Liver (tissue), 9 donors: Measurements from ENCODE around the gene TMEM165. TPM values are rescaled to one million over a fixed set of nuclear protein-coding genes. Genes with fewer than 3 reads are reported as not detected.

Experiments
- DNase-seq: peaks from one replicate; pipeline ENCODE4 v3.0.0-alpha.2; 2017; ENCODE audit warnings: low spot score
- H3K27ac ChIP-seq, 2 donors: one replicate each; pipeline ENCODE4 v1.7.0; 2013; ENCODE audit warnings: inconsistent platforms in 2 of 2, low read length in 2 of 2, control low read depth in 1 of 2, low read depth in 1 of 2, mild to moderate bottlenecking in 1 of 2
- H3K27me3 ChIP-seq, 4 donors: one replicate each; pipeline versions ENCODE4 v1.6.1 to v1.7.0; 2013; ENCODE audit warnings: low read length in 3 of 4, inconsistent platforms in 1 of 4, mild to moderate bottlenecking in 1 of 4, moderate library complexity in 1 of 4; ENCODE audit not compliant: control insufficient read depth in 4 of 4, insufficient read depth in 4 of 4
- H3K36me3 ChIP-seq, 4 donors: one replicate each; pipeline versions ENCODE4 v1.6.1 to v1.7.0; 2013; ENCODE audit warnings: low read length in 3 of 4, mild to moderate bottlenecking in 3 of 4, low read depth in 1 of 4, moderate library complexity in 1 of 4; ENCODE audit not compliant: control insufficient read depth in 4 of 4, insufficient read depth in 3 of 4
- H3K4me1 ChIP-seq, 4 donors: one replicate each; pipeline versions ENCODE4 v1.6.1 to v1.7.0; 2013; ENCODE audit warnings: low read length in 3 of 4, mild to moderate bottlenecking in 3 of 4, moderate library complexity in 1 of 4; ENCODE audit not compliant: control insufficient read depth in 4 of 4, insufficient read depth in 4 of 4
- H3K4me3 ChIP-seq, 3 donors: one replicate each; pipeline versions ENCODE4 v1.6.1 to v1.7.0; 2013; ENCODE audit warnings: low read length in 3 of 3, control low read depth in 1 of 3, low read depth in 1 of 3, mild to moderate bottlenecking in 1 of 3
- H3K9ac ChIP-seq, 2 donors: one replicate each; pipeline ENCODE4 v1.7.0; 2013; ENCODE audit warnings: low read length in 2 of 2, mild to moderate bottlenecking in 2 of 2, moderate library complexity in 2 of 2, control low read depth in 1 of 2, low read depth in 1 of 2
- H3K9me3 ChIP-seq, 4 donors: one replicate each; pipeline versions ENCODE4 v1.6.1 to v1.7.0; 2013; ENCODE audit warnings: low read length in 3 of 4; ENCODE audit not compliant: control insufficient read depth in 4 of 4
- ATF3 ChIP-seq: IDR thresholded peaks from 2 replicates; pipeline ENCODE4 v1.6.1; 2016; ENCODE audit warnings: antibody characterized with exemption
- CTCF ChIP-seq: fragments of 150-350 bp; IDR thresholded peaks from 2 replicates; pipeline ENCODE4 v1.5.1; 2017; ENCODE audit warnings: improper control_type of control experiment, low read depth, low read length; ENCODE audit not compliant: missing input control
- EGR1 ChIP-seq, 2 donors: IDR thresholded peaks; 2 replicates each; pipeline ENCODE4 v1.6.1; 2016 to 2018; ENCODE audit warnings: antibody characterized with exemption in 2 of 2, low read depth in 2 of 2
- FOXA1 ChIP-seq: IDR thresholded peaks from 2 replicates; pipeline ENCODE4 v1.6.1; 2016; ENCODE audit warnings: antibody characterized with exemption
- GABPA ChIP-seq, 2 donors: IDR thresholded peaks in 1 of 2; conservative IDR thresholded peaks in 1 of 2; 2 replicates each; pipeline ENCODE4 v1.6.1; 2016; ENCODE audit warnings: antibody characterized with exemption in 2 of 2, mild to moderate bottlenecking in 1 of 2, moderate library complexity in 1 of 2
- HNF4A ChIP-seq, 2 donors: conservative IDR thresholded peaks; 2 replicates each; pipeline ENCODE4 v1.6.1; 2016; ENCODE audit warnings: antibody characterized with exemption in 2 of 2, mild to moderate bottlenecking in 2 of 2
- HNF4G ChIP-seq: IDR thresholded peaks from 2 replicates; pipeline ENCODE4 v1.6.1; 2016; ENCODE audit warnings: antibody characterized with exemption
- JUND ChIP-seq, 2 donors: IDR thresholded peaks; 2 replicates each; pipeline ENCODE4 v1.6.1; 2016; ENCODE audit warnings: antibody characterized with exemption in 2 of 2
- NR2F2 ChIP-seq: IDR thresholded peaks from 2 replicates; pipeline ENCODE4 v1.6.1; 2016; ENCODE audit warnings: antibody characterized with exemption
- RAD21 ChIP-seq, 2 donors: IDR thresholded peaks; 2 replicates each; pipeline ENCODE4 v1.6.1; 2016; ENCODE audit warnings: antibody characterized with exemption in 2 of 2, mild to moderate bottlenecking in 2 of 2
- RXRA ChIP-seq, 2 donors: IDR thresholded peaks; 2 replicates each; pipeline ENCODE4 v1.6.1; 2017 to 2018; ENCODE audit warnings: antibody characterized with exemption in 2 of 2, mild to moderate bottlenecking in 1 of 2
- TAF1 ChIP-seq: conservative IDR thresholded peaks from 2 replicates; pipeline ENCODE4 v1.6.1; 2016; ENCODE audit warnings: antibody characterized with exemption, mild to moderate bottlenecking
- YY1 ChIP-seq: IDR thresholded peaks from 2 replicates; pipeline ENCODE4 v1.6.1; 2016; ENCODE audit warnings: antibody characterized with exemption, mild to moderate bottlenecking
- WGBS: extraction: QIAGEN DNeasy Blood & Tissue Kit; methylation state at CpG from one replicate; pipeline ENCODE4 v1.1.7; 2013; 5-methylcytosine and 5-hydroxymethylcytosine counted together
- polyA plus RNA-seq, 2 donors: library from polyadenylated mRNA; stranded (reverse) in 1 of 2; unstranded in 1 of 2; fragments of 200-250 nt in 1 of 2; fragments of >200 nt in 1 of 2; fragmentation: Nextera tagmentation in 1 of 2; extraction: Ambion mirVana in 1 of 2; gene quantifications; one replicate each; pipeline versions ENCODE4 v1.2.1 to v1.2.3, GENCODE V29; 2013 to 2015
- total RNA-seq, 2 donors: library from RNA; depleted of rRNA; stranded (reverse); fragments of >200 nt; gene quantifications; one replicate each; pipeline ENCODE4 v1.2.3, GENCODE V29; 2014
- TF ChIP-seq, protein P1 (sequence below): IDR thresholded peaks from 2 replicates; pipeline ENCODE4 v1.6.1; 2016; ENCODE audit warnings: antibody characterized with exemption
- TF ChIP-seq, protein P2 (sequence below): IDR thresholded peaks from 2 replicates; pipeline ENCODE4 v1.6.1; 2016; ENCODE audit warnings: antibody characterized with exemption, mild to moderate bottlenecking
- TF ChIP-seq, protein P3 (sequence below): IDR thresholded peaks from 2 replicates; pipeline ENCODE4 v1.6.1; 2016; ENCODE audit warnings: antibody characterized with exemption
- donor health status: healthy.
- donor health status: healthy.
- donor health status: healthy.
- donor health status: healthy.
- donor health status: healthy.

The TMEM165 gene
- total and polyA plus RNA-seq, 4 donors: 16.4 to 42.1 (median 29.1) TPM

DNA sequence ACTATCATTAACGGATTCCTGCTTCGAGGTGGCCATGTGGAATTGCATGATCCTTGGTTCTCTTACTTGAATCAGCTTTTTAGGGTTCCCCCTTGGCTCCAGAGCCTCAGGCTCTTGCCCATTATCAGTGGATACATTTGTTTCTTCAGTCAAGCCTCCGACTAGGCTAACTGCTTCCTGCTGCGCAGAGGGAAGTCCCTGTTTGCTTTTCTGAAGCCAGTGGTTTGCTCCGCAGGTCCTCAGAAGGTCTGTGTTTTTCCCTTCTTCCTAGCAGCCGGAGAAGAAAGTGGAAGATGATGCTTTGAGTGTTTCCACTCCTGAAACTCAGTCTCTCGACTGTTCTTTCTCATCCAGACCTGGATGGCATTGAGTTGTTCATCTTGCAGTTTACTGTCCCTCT is 29.1 kb upstream of the TMEM165 start:
- H3K27ac ChIP-seq: no peak overlapping the region
- no peak overlapping the region for H3K9ac ChIP-seq
- no peak overlapping the region for H3K4me3 ChIP-seq
- no peak for DNase-seq
- TF ChIP-seq YY1 (no peak), ATF3 (no peak), RXRA (IDR thresholded peaks at IDR 0.05) (no peak), RAD21 (IDR thresholded peaks at IDR 0.05) (no peak), TAF1 (no peak), NR2F2 (no peak), JUND (IDR thresholded peaks at IDR 0.05) (no peak), EGR1 (IDR thresholded peaks at IDR 0.05; ENCODE audit: low read depth in 2 of 2) (no peak), HNF4A (conservative IDR thresholded peaks at IDR 0.05) (no peak), HNF4G (no peak), CTCF (no peak), GABPA (IDR thresholded peaks at IDR 0.05 in 1 of 2, conservative IDR thresholded peaks at IDR 0.05 in 1 of 2) (no peak)
- TF ChIP-seq, protein P1, sequence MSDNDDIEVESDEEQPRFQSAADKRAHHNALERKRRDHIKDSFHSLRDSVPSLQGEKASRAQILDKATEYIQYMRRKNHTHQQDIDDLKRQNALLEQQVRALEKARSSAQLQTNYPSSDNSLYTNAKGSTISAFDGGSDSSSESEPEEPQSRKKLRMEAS: no peak
- TF ChIP-seq, protein P2, sequence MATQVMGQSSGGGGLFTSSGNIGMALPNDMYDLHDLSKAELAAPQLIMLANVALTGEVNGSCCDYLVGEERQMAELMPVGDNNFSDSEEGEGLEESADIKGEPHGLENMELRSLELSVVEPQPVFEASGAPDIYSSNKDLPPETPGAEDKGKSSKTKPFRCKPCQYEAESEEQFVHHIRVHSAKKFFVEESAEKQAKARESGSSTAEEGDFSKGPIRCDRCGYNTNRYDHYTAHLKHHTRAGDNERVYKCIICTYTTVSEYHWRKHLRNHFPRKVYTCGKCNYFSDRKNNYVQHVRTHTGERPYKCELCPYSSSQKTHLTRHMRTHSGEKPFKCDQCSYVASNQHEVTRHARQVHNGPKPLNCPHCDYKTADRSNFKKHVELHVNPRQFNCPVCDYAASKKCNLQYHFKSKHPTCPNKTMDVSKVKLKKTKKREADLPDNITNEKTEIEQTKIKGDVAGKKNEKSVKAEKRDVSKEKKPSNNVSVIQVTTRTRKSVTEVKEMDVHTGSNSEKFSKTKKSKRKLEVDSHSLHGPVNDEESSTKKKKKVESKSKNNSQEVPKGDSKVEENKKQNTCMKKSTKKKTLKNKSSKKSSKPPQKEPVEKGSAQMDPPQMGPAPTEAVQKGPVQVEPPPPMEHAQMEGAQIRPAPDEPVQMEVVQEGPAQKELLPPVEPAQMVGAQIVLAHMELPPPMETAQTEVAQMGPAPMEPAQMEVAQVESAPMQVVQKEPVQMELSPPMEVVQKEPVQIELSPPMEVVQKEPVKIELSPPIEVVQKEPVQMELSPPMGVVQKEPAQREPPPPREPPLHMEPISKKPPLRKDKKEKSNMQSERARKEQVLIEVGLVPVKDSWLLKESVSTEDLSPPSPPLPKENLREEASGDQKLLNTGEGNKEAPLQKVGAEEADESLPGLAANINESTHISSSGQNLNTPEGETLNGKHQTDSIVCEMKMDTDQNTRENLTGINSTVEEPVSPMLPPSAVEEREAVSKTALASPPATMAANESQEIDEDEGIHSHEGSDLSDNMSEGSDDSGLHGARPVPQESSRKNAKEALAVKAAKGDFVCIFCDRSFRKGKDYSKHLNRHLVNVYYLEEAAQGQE: no peak
- TF ChIP-seq, protein P3, sequence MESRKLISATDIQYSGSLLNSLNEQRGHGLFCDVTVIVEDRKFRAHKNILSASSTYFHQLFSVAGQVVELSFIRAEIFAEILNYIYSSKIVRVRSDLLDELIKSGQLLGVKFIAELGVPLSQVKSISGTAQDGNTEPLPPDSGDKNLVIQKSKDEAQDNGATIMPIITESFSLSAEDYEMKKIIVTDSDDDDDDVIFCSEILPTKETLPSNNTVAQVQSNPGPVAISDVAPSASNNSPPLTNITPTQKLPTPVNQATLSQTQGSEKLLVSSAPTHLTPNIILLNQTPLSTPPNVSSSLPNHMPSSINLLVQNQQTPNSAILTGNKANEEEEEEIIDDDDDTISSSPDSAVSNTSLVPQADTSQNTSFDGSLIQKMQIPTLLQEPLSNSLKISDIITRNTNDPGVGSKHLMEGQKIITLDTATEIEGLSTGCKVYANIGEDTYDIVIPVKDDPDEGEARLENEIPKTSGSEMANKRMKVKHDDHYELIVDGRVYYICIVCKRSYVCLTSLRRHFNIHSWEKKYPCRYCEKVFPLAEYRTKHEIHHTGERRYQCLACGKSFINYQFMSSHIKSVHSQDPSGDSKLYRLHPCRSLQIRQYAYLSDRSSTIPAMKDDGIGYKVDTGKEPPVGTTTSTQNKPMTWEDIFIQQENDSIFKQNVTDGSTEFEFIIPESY: no peak
- no peaks in the 10 kb centered on the region for H3K9me3 ChIP-seq
- H3K36me3 ChIP-seq: no peaks in the 10 kb centered on the region
- no peaks in the 10 kb centered on the region for H3K4me1 ChIP-seq
- no peaks in the 10 kb centered on the region for H3K27me3 ChIP-seq
- 91% methylated on average over 7 of the region's 7 CpGs for WGBS

DNA sequence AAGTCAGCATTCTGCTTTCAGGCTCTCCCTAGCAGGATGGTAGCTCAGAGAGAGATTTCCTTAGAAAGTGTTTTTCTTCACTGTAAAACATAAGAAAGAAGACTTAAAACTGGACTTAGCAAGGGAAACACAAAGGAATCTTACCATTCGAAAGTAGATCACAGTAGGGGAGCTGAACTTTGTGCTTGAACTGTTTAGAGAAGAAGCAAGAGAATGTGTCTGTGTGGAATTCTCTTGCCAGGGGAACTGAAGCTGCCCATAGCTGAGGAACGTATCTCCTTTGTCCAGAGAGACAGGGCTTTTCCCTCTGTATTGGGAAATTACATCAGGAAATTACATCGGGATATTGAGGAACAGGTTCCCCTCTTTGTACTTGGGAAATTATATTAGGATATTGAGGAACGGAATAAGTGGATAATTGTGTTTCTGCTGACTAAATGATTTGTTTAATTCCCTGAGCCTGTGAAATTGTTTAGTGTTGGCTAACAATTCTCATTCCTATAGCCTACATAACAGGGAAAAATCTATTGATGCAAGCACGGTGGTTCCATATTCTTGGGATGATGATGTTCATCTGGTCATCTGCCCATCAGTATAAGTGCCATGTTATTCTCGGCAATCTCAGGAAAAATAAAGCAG is 28.6 kb upstream of the TMEM165 start:
- TF ChIP-seq FOXA1 (no peak), HNF4A (conservative IDR thresholded peaks at IDR 0.05) (no peak), YY1 (no peak)
- TF ChIP-seq, protein P2: no peak
- DNase-seq: no peak
- Histone ChIP-seq H3K27me3 (no peaks in the 10 kb centered on the region), H3K4me3 (no peak overlapping the region), H3K36me3 (peaks cover 0 to 1% (median 0%) of the 10 kb centered on the region in 4 donors), H3K27ac (no peak overlapping the region), H3K4me1 (no peaks in the 10 kb centered on the region), H3K9me3 (no peaks in the 10 kb centered on the region), H3K9ac (no peak overlapping the region)
- 82% methylated on average over 6 of the region's 6 CpGs for WGBS
